OCI-LY7 (cell line): ENCODE results near the gene TAS1R2. TPM values are rescaled to one million over a fixed set of nuclear protein-coding genes. Genes with fewer than 3 reads are reported as not detected.

Source experiments
- BruUV-seq: library from RNA; stranded (reverse); fragments of 400-500 nt; replicated peaks from 2 replicates; lab custom pipeline; 2021; lab: Mats Ljungman, UMichigan
- CTCF ChIA-PET: fragments of 300-600 bp; sonication (Branson Sonifier 250); formaldehyde crosslinking; loops from one replicate; lab custom pipeline; 2022; ENCODE audit warnings: antibody characterized with exemption; ENCODE audit not compliant: unreplicated experiment; lab: Charles Lee
- POLR2A ChIA-PET: fragments of 300-600 bp; sonication (Branson Sonifier 250); formaldehyde crosslinking; loops from one replicate; lab custom pipeline; 2022; ENCODE audit warnings: antibody characterized with exemption; lab: Charles Lee
- DNase-seq: peaks from one replicate; pipeline ENCODE4 v3.0.0-alpha.2; 2015; ENCODE audit warnings: low spot score
- H2AFZ ChIP-seq: fragments of 200-600 bp; sonication (generic), shearing (Covaris generic); 2 replicates; pipeline ENCODE4 v1.6.1; 2014; ENCODE audit warnings: mild to moderate bottlenecking, antibody characterized with exemption, low read length, moderate library complexity
- H3K27ac ChIP-seq: fragments of 200-600 bp; sonication (generic); 2 replicates; pipeline ENCODE4 v1.5.1; 2014; ENCODE audit warnings: mixed run types, low read depth, mild to moderate bottlenecking, moderate library complexity, low read length, inconsistent platforms; ENCODE audit not compliant: poor library complexity, severe bottlenecking
- H3K36me3 ChIP-seq: fragments of 200-600 bp; sonication (generic); 2 replicates; pipeline ENCODE4 v1.6.1; 2014; ENCODE audit warnings: mild to moderate bottlenecking, antibody characterized with exemption, low read length, moderate library complexity, mixed read lengths; ENCODE audit not compliant: insufficient read depth
- H3K4me1 ChIP-seq: fragments of 200-600 bp; sonication (generic); 2 replicates; pipeline ENCODE4 v1.5.1; 2014; ENCODE audit warnings: mild to moderate bottlenecking, low read length; ENCODE audit not compliant: insufficient read depth, poor library complexity, severe bottlenecking
- H3K4me2 ChIP-seq: fragments of 200-600 bp; sonication (generic); 2 replicates; pipeline ENCODE4 v1.6.1; 2014; ENCODE audit warnings: mild to moderate bottlenecking, low read length
- H3K4me3 ChIP-seq: fragments of 200-600 bp; sonication (generic); 2 replicates; pipeline ENCODE4 v1.5.1; 2014; ENCODE audit warnings: mild to moderate bottlenecking, low read depth, low read length; ENCODE audit not compliant: poor library complexity, severe bottlenecking
- H3K79me2 ChIP-seq: fragments of 200-600 bp; sonication (generic); 2 replicates; pipeline ENCODE4 v1.6.1; 2016; ENCODE audit warnings: low read depth, mild to moderate bottlenecking, low read length, moderate library complexity, mixed read lengths; ENCODE audit not compliant: insufficient read depth
- H3K9me2 ChIP-seq: fragments of 200-600 bp; sonication (generic); 2 replicates; pipeline ENCODE4 v1.6.1; 2016; ENCODE audit warnings: mild to moderate bottlenecking, low read length, mixed read lengths; ENCODE audit not compliant: insufficient read depth
- H3K9me3 ChIP-seq: fragments of 200-600 bp; sonication (generic); 2 replicates; pipeline ENCODE4 v1.6.1; 2014; ENCODE audit warnings: mild to moderate bottlenecking, mixed run types, low read length, mixed read lengths
- H4K20me1 ChIP-seq: fragments of 200-600 bp; sonication (generic); 2 replicates; pipeline ENCODE4 v1.6.1; 2014; ENCODE audit warnings: mild to moderate bottlenecking, antibody characterized with exemption, low read length, moderate library complexity, mixed read lengths; ENCODE audit not compliant: insufficient read depth
- CTCF ChIP-seq: fragments of 200-600 bp; sonication (generic); conservative IDR thresholded peaks from 2 replicates; pipeline ENCODE4 v1.5.1; 2014; ENCODE audit warnings: mild to moderate bottlenecking, antibody characterized with exemption, low read length, moderate library complexity, mixed read lengths
- EZH2phosphoT487 ChIP-seq: fragments of 200-600 bp; sonication (generic); IDR thresholded peaks from 2 replicates; pipeline ENCODE4 v1.6.1; 2018; ENCODE audit warnings: low read depth, borderline replicate concordance, mild to moderate bottlenecking, mixed run types, antibody characterized with exemption, low read length, moderate library complexity, mixed read lengths
- intact Hi-C: fragments of 100-400 bp; cut with micrococcal nuclease; formaldehyde crosslinking; loops from one replicate; pipeline ENCODE4 v1.10.0; 2022; ENCODE audit not compliant: unreplicated experiment
- total RNA-seq, 2 experiments: library from RNA; depleted of rRNA in 1 of 2; stranded (reverse); fragments of >200 nt in 1 of 2; shearing (Covaris generic) in 1 of 2; gene quantifications; 2 replicates each; pipeline ENCODE4 v1.2.3, GENCODE V29; 2014 to 2022

Gene TAS1R2
- total RNA-seq, 2 experiments from 2014 or later: not detected

- TF ChIP-seq EZH2phosphoT487 (no peak), CTCF (no peak)
- DNase-seq: no peak
- Histone ChIP-seq H3K9me3 (no peaks in the 10 kb centered on the region), H3K79me2 (no peaks in the 10 kb centered on the region), H3K27ac (no peak overlapping the region), H4K20me1 (no peaks in the 10 kb centered on the region), H3K4me3 (no peak overlapping the region), H2AFZ (no peak overlapping the region), H3K4me2 (no peak overlapping the region), H3K9me2 (no peaks in the 10 kb centered on the region), H3K36me3 (no peaks in the 10 kb centered on the region), H3K4me1 (no peaks in the 10 kb centered on the region)
- BruUV-seq: no TSS peak
- POLR2A ChIA-PET: interaction anchor here (1.5 kb wide), 1 partner anchor 9 kb away, joined by 3 read pairs; no protein-coding TSS in a partner anchor
- CTCF ChIA-PET: no interaction called here
- intact Hi-C loops: no loop called here
Measured at GRCh38 chr1:18814425-18814824, 45.0 kb downstream of the TAS1R2 start.

- no peak overlapping the region for H3K4me2 ChIP-seq
- TF ChIP-seq EZH2phosphoT487 (no peak), CTCF (no peak)
- POLR2A ChIA-PET: no interaction called here
Measured at GRCh38 chr1:18812453-18812939, 47.0 kb downstream of the TAS1R2 start.

GRCh38 chr1:18811733-18812452 lies 47.6 kb downstream of the TAS1R2 start:
- no peaks in the 10 kb centered on the region for H3K9me2 ChIP-seq
- no TSS peak for BruUV-seq
- TF ChIP-seq CTCF (no peak), EZH2phosphoT487 (no peak)
- ChIA-PET POLR2A (no interaction called here), CTCF (no interaction called here)
- no peak overlapping the region for H3K4me2 ChIP-seq
- no peak overlapping the region for H3K4me3 ChIP-seq
- no peaks in the 10 kb centered on the region for H4K20me1 ChIP-seq
- no peak overlapping the region for H2AFZ ChIP-seq
- H3K9me3 ChIP-seq: no peaks in the 10 kb centered on the region
- no peak for DNase-seq
- intact Hi-C loops: no loop called here
- H3K4me1 ChIP-seq: no peaks in the 10 kb centered on the region
- H3K36me3 ChIP-seq: no peaks in the 10 kb centered on the region
- no peaks in the 10 kb centered on the region for H3K79me2 ChIP-seq
- H3K27ac ChIP-seq: no peak overlapping the region

More at GRCh38 chr1:18812453-18812939, 47.0 kb downstream of the TAS1R2 start:
- Histone ChIP-seq H4K20me1 (no peaks in the 10 kb centered on the region), H3K27ac (no peak overlapping the region), H3K36me3 (no peaks in the 10 kb centered on the region), H3K4me1 (no peaks in the 10 kb centered on the region), H3K79me2 (no peaks in the 10 kb centered on the region), H2AFZ (no peak overlapping the region), H3K9me2 (no peaks in the 10 kb centered on the region), H3K4me3 (no peak overlapping the region), H3K9me3 (no peaks in the 10 kb centered on the region)
- no peak for DNase-seq
- no TSS peak for BruUV-seq
- intact Hi-C loops: no loop called here
- CTCF ChIA-PET: no interaction called here
